Endodermal cell (in vitro differentiated cells): ENCODE measurements around the gene ILKAP. TPM values are rescaled to one million over a fixed set of nuclear protein-coding genes. Genes with fewer than 3 reads are reported as not detected.
A peak's percentile ranks its signal among the peaks of the same experiment; 100 is the strongest.

ENCODE experiments used
- DNase-seq: peaks from one replicate; pipeline ENCODE4 v3.0.0-alpha.2; 2017
- H3K27ac ChIP-seq: 2 replicates; pipeline ENCODE4 v1.5.1; 2013; ENCODE audit warnings: mild to moderate bottlenecking, low read depth, low read length, moderate library complexity
- H3K27me3 ChIP-seq: 2 replicates; pipeline ENCODE4 v1.6.1; 2013; ENCODE audit warnings: mild to moderate bottlenecking, low read length, moderate library complexity; ENCODE audit not compliant: insufficient read depth, control insufficient read depth, poor library complexity, severe bottlenecking
- H3K36me3 ChIP-seq: 2 replicates; pipeline ENCODE4 v1.7.0; 2013; ENCODE audit warnings: mild to moderate bottlenecking, low read length, moderate library complexity; ENCODE audit not compliant: control insufficient read depth, insufficient read depth
- H3K4me1 ChIP-seq: one replicate; pipeline ENCODE4 v1.7.0; 2013; ENCODE audit warnings: low read length; ENCODE audit not compliant: control insufficient read depth, insufficient read depth
- H3K4me3 ChIP-seq: 2 replicates; pipeline ENCODE4 v1.5.1; 2013; ENCODE audit warnings: mild to moderate bottlenecking, low read length, moderate library complexity
- H3K9ac ChIP-seq: 2 replicates; pipeline ENCODE4 v1.6.1; 2013; ENCODE audit warnings: mild to moderate bottlenecking, low read length, moderate library complexity; ENCODE audit not compliant: poor library complexity, severe bottlenecking; ENCODE audit errors: extremely low read depth
- H3K9me3 ChIP-seq: 2 replicates; pipeline ENCODE4 v1.6.1; 2013; ENCODE audit warnings: mild to moderate bottlenecking, low read length, moderate library complexity; ENCODE audit not compliant: control insufficient read depth
- H3K27ac Mint-ChIP-seq: 2 replicates; pipeline ENCODE4 v1.8.0; 2020; ENCODE audit warnings: mixed read lengths
- H3K27me3 Mint-ChIP-seq: 2 replicates; pipeline ENCODE4 v1.8.0; 2021; ENCODE audit warnings: mild to moderate bottlenecking, mixed read lengths; ENCODE audit not compliant: insufficient read depth
- H3K36me3 Mint-ChIP-seq: 2 replicates; pipeline ENCODE4 v1.8.0; 2020; ENCODE audit warnings: low read depth, mixed read lengths
- H3K4me1 Mint-ChIP-seq: 2 replicates; pipeline ENCODE4 v1.8.0; 2020; ENCODE audit warnings: mixed read lengths
- H3K4me3 Mint-ChIP-seq: 2 replicates; pipeline ENCODE4 v1.8.0; 2020; ENCODE audit warnings: mild to moderate bottlenecking, moderate library complexity, mixed read lengths
- H3K9me3 Mint-ChIP-seq: 2 replicates; pipeline ENCODE4 v1.8.0; 2020; ENCODE audit warnings: mild to moderate bottlenecking, mixed read lengths
- WGBS, 2 experiments: methylation state at CpG; one replicate each; pipeline versions ENCODE4 v1.1.5 to v1.1.7; 2013; ENCODE audit warnings: missing lambda C conversion rate in 2 of 2, mixed read lengths in 1 of 2; ENCODE audit not compliant: insufficient coverage in 1 of 2, insufficient read length in 1 of 2; 5-methylcytosine and 5-hydroxymethylcytosine counted together
- total RNA-seq, 2 donors: library from RNA; stranded (reverse); fragmentation: NEBNext Ultra II Directional in 1 of 2; extraction: Animal tissue kit (Norgen Biotek cat#: 25700) in 1 of 2; gene quantifications; 2 replicates in 1 of 2; 3 replicates in 1 of 2; pipeline ENCODE4 v1.2.1, GENCODE V29; 2021
- TF ChIP-seq, protein P1 (sequence below): fragments of 200-600 bp; sonication (generic); conservative IDR thresholded peaks from 2 replicates; pipeline ENCODE4 v1.5.0; 2021; ENCODE audit warnings: antibody characterized with exemption, mild to moderate bottlenecking

Gene ILKAP
- total RNA-seq, 2 donors from 2014 or later = 40.9 to 46.4 TPM

DNA sequence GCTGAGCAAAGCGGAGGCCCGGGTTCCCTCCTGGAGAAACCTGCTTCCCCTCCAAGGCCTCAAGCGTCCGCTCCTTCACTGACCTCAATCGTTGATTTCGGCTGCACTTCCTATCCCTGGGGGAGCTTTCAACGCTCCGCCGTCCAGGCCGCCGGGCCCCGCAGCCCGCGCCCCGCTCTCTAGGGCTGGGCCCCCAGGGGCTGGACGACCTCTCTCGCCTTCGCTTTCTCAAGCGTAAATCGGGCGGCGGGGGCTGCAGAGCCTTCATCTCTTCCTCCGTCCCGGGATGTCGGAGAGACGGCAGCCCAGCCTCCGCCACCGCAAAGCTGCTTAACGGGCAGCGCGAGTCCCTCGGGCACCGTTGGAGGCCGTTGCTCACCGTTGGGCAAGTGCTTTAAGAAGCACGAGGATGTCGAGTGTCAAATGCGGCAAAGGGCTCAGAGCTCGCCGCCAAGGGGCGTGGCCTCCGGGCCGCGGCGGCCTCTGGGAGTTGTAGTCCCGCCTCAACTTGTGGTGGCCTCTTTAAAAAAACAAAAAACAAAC lies 27.8 kb upstream of the ILKAP start:
- no peaks in the 10 kb centered on the region for H3K9me3 Mint-ChIP-seq
- H3K9ac ChIP-seq = no peak overlapping the region
- no peaks in the 10 kb centered on the region for H3K36me3 Mint-ChIP-seq
- peak overlapping the region; percentile 60 for H3K4me3 Mint-ChIP-seq
- no peaks in the 10 kb centered on the region for H3K4me1 Mint-ChIP-seq
- no peaks in the 10 kb centered on the region for H3K4me1 ChIP-seq
- 42 to 52% methylated on average over 26 to 46 of the region's 46 CpGs for WGBS, 2 experiments
- H3K27me3 Mint-ChIP-seq = peaks cover 82% of the 10 kb centered on the region
- peak; percentile 91 for DNase-seq
- peak overlapping the region; percentile 75 for H3K4me3 ChIP-seq
- H3K27ac Mint-ChIP-seq = no peak overlapping the region
- H3K27me3 ChIP-seq = peaks cover 23% of the 10 kb centered on the region
- H3K36me3 ChIP-seq = no peaks in the 10 kb centered on the region
- H3K27ac ChIP-seq = no peak overlapping the region
- no peaks in the 10 kb centered on the region for H3K9me3 ChIP-seq
- TF ChIP-seq, protein P1, sequence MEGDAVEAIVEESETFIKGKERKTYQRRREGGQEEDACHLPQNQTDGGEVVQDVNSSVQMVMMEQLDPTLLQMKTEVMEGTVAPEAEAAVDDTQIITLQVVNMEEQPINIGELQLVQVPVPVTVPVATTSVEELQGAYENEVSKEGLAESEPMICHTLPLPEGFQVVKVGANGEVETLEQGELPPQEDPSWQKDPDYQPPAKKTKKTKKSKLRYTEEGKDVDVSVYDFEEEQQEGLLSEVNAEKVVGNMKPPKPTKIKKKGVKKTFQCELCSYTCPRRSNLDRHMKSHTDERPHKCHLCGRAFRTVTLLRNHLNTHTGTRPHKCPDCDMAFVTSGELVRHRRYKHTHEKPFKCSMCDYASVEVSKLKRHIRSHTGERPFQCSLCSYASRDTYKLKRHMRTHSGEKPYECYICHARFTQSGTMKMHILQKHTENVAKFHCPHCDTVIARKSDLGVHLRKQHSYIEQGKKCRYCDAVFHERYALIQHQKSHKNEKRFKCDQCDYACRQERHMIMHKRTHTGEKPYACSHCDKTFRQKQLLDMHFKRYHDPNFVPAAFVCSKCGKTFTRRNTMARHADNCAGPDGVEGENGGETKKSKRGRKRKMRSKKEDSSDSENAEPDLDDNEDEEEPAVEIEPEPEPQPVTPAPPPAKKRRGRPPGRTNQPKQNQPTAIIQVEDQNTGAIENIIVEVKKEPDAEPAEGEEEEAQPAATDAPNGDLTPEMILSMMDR = no peak

DNA sequence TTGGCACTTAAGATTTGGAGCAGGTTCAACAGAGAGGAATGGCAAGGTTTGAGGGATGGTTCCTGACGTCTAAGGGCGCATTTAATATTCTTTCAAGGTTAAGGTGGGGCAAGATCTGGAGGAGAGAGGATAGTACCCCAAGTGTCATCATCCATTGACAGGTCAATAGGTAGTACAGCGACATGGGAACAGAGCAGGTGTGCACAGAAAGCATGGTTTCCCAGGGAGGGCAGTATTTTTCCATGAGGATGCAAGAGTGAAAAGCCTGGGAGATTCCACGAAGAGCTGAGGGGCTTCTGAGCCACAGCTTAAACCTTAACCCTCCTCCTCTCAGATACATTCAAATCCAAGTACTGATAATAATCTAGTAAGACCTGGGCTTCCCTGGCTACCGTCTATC lies 27.2 kb upstream of the ILKAP start:
- Histone ChIP-seq H3K27me3 (peaks cover 17% of the 10 kb centered on the region), H3K27ac (no peak overlapping the region), H3K9ac (no peak overlapping the region), H3K4me1 (no peaks in the 10 kb centered on the region), H3K9me3 (no peaks in the 10 kb centered on the region), H3K4me3 (peak overlapping the region; percentile 75), H3K36me3 (no peaks in the 10 kb centered on the region)
- Mint-ChIP-seq H3K27ac (no peak overlapping the region), H3K4me1 (no peaks in the 10 kb centered on the region), H3K27me3 (peaks cover 76% of the 10 kb centered on the region), H3K36me3 (no peaks in the 10 kb centered on the region), H3K9me3 (no peaks in the 10 kb centered on the region), H3K4me3 (peak overlapping the region; percentile 60)
- no peak for DNase-seq
- TF ChIP-seq, protein P1 = no peak
- WGBS, 2 experiments = 83 to 85% methylated on average over 5 of the region's 5 CpGs

DNA sequence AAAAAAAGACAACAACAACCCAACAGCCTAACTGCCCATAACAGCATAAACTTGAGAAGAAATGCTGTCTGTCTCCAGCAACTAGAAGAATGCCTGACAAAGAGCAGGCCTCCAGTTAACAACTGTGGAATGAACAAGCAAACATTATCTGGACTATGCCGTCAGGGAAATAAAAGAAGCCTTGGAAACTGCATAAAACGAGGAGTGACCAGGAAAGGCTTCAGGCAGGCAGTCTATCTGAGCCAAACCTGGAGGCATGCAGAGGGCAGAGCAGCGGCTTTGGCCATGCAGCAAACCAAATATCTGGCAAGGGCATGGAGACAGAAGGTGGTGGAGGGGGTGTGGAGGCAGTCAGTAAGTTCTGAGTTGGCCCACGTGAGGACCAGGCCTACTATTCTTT lies 25.2 kb upstream of the ILKAP start:
- no peak overlapping the region for H3K4me3 Mint-ChIP-seq
- DNase-seq = no peak
- H3K27me3 Mint-ChIP-seq = peaks cover 59% of the 10 kb centered on the region
- Histone ChIP-seq H3K27ac (no peak overlapping the region), H3K36me3 (no peaks in the 10 kb centered on the region), H3K9me3 (no peaks in the 10 kb centered on the region), H3K9ac (no peak overlapping the region), H3K4me1 (no peaks in the 10 kb centered on the region), H3K27me3 (peaks cover 10% of the 10 kb centered on the region), H3K4me3 (no peak overlapping the region)
- H3K27ac Mint-ChIP-seq = no peak overlapping the region
- whole genome bisulfite sequencing, 2 experiments = 86 to 92% methylated on average over 4 of the region's 4 CpGs
- TF ChIP-seq, protein P1 = no peak
- H3K4me1 Mint-ChIP-seq = no peaks in the 10 kb centered on the region
- no peaks in the 10 kb centered on the region for H3K9me3 Mint-ChIP-seq
- no peaks in the 10 kb centered on the region for H3K36me3 Mint-ChIP-seq
